OCI-LY1 (cell line): ENCODE results near the gene STRADB.

Experiments used
- EZH2 ChIP-seq: fragments of 200-600 bp; sonication (generic), shearing (Covaris generic); IDR thresholded peaks from 2 replicates; pipeline ENCODE4 v1.8.0; 2017; ENCODE audit warnings: borderline replicate concordance, mixed run types, mild to moderate bottlenecking, antibody characterized with exemption, low read length, moderate library complexity, mixed read lengths
- TF ChIP-seq, protein P1 (sequence below): fragments of 200-600 bp; sonication (generic), shearing (Covaris generic); IDR thresholded peaks from 2 replicates; pipeline ENCODE4 v1.5.1; 2017; ENCODE audit warnings: mild to moderate bottlenecking, antibody characterized with exemption, low read length, moderate library complexity, mixed read lengths

- TF ChIP-seq, protein P1, sequence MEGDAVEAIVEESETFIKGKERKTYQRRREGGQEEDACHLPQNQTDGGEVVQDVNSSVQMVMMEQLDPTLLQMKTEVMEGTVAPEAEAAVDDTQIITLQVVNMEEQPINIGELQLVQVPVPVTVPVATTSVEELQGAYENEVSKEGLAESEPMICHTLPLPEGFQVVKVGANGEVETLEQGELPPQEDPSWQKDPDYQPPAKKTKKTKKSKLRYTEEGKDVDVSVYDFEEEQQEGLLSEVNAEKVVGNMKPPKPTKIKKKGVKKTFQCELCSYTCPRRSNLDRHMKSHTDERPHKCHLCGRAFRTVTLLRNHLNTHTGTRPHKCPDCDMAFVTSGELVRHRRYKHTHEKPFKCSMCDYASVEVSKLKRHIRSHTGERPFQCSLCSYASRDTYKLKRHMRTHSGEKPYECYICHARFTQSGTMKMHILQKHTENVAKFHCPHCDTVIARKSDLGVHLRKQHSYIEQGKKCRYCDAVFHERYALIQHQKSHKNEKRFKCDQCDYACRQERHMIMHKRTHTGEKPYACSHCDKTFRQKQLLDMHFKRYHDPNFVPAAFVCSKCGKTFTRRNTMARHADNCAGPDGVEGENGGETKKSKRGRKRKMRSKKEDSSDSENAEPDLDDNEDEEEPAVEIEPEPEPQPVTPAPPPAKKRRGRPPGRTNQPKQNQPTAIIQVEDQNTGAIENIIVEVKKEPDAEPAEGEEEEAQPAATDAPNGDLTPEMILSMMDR, result no peak
- no peak for TF ChIP-seq EZH2
Observed at GRCh38 chr2:201472411-201472810, 20.9 kb downstream of the STRADB start.
